ENCODE data around the gene AARSD1.
A peak's percentile ranks its signal among the peaks of the same experiment; 100 is the strongest.
"Not testable (repeated sequence)": the region's sequence is repeated elsewhere in the genome, so short reads cannot be mapped to it uniquely, and the experiment has no call there.

AARSD1 gene

DNA sequence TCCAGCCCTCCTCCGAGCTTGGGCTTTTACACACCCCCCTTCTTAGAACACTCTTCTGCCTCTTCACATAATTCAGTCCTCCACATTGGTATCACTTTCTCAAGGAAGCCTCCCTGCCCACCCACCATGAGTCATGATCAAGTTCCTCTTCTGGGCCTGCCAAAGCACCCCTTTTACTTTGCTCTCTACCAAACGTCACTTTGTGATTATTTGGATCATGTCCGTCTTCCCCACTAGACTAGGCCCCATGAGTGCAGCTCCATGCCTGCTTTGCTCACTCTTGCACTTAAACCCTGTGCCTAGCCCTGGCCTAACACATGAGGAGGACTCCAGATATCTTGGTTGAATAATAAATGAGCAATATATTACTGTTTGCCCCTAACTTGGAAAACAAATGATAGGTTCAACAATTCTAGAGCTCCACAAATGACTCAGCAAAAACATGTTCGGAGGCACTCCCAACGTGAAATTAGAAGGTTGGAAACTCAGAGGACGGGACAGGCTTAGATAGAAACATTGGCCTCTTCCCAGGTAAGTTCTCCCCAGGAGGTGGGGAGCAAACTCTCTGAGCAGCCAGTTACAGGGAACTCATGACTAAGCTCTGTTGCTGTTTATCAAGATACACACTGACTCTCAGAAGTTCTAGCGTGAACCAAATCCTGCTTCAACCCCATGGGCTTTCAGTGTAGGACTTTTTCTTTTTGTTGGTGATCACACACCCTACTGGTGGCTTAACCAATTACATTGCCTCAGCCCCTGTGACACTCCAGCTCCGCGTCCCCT is 35.3 kb downstream of the AARSD1 start:
- H3K4me3 ChIP-seq (ENCODE audit: low read length in 2 of 2), result no peak overlapping the region
- H2BK15ac ChIP-seq (ENCODE audit: low read length), result no peak overlapping the region
- H2BK12ac ChIP-seq (ENCODE audit: low read length), result no peak overlapping the region
- H3K4me1 ChIP-seq (ENCODE audit: control insufficient read depth in 2 of 2, insufficient read depth in 1 of 2, low read depth in 1 of 2, low read length in 2 of 2), result peaks cover 2% of the 10 kb centered on the region in 2 donors
- no peak overlapping the region for H3K4me2 ChIP-seq (ENCODE audit: insufficient read depth, low read length, poor library complexity, severe bottlenecking)
- no peak for DNase-seq (ENCODE audit: low spot score)
- H2AFZ ChIP-seq (ENCODE audit: low read length), result peak overlapping the region; percentile 66
- H3K36me3 ChIP-seq (replicated peaks in 1 of 2; ENCODE audit: control insufficient read depth in 2 of 2, insufficient read depth in 2 of 2, low read length in 2 of 2), result no peaks in the 10 kb centered on the region
- no peak overlapping the region for H3K23ac ChIP-seq (ENCODE audit: low read depth, low read length, poor library complexity)
- WGBS, 2 donors (ENCODE audit: extremely low coverage in 2 of 2, insufficient read length in 2 of 2, insufficient replicate concordance in 1 of 2), result no CpG with 5 or more reads among the region's 9 CpGs
- no peak overlapping the region for H4K91ac ChIP-seq (ENCODE audit: low read depth, low read length, poor library complexity)
- no peak overlapping the region for H3K18ac ChIP-seq (ENCODE audit: low read length)
- H2AK5ac ChIP-seq (ENCODE audit: low read depth, low read length), result no peak overlapping the region
- H3K14ac ChIP-seq (ENCODE audit: low read length), result no peak overlapping the region
- no peaks in the 10 kb centered on the region for H3K9me3 ChIP-seq (replicated peaks in 1 of 2; ENCODE audit: control insufficient read depth in 2 of 2, insufficient read depth in 1 of 2, low read depth in 1 of 2, low read length in 2 of 2)
- no peaks in the 10 kb centered on the region for H3K79me1 ChIP-seq (ENCODE audit: low read depth, low read length)
- no peak overlapping the region for H3K4ac ChIP-seq (ENCODE audit: low read length)
- H3K9ac ChIP-seq (ENCODE audit: low read depth, low read length, poor library complexity), result no peak overlapping the region
- H3K27ac ChIP-seq (replicated peaks; ENCODE audit: low read length), result no peak overlapping the region
- no peak overlapping the region for H4K8ac ChIP-seq (ENCODE audit: low read depth, low read length)
- peaks cover 0 to 26% (median 0%) of the 10 kb centered on the region in 3 experiments for H3K27me3 ChIP-seq (ENCODE audit: control insufficient read depth in 3 of 3, insufficient read depth in 3 of 3, low read depth in 1 of 3, low read length in 3 of 3)
- H2BK120ac ChIP-seq (ENCODE audit: low read depth, low read length), result no peak overlapping the region
- H2BK5ac ChIP-seq (ENCODE audit: low read length), result no peak overlapping the region

DNA sequence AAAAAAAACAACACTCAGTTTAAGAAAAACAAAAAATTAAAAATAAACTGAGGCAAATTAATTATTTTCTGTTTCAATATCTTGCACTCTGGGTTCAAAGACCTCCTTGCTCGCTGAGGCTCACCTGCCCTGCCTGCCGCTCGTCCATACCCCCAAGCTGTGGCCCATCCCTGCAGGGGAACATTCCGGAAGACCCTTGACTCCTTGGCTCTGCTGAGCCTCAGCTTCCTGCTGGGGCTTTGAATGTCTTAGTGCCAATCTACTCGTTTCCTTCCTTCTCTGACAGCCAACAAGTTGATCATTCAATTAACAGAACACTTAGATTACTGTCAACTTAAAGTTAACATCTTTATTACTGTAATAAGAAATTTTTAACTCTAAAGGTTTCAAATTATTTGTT is 39.4 kb downstream of the AARSD1 start:
- Histone ChIP-seq H2AFZ (ENCODE audit: low read length) (no peak overlapping the region), H3K9ac (ENCODE audit: low read depth, low read length, poor library complexity) (no peak overlapping the region), H2BK5ac (ENCODE audit: low read length) (no peak overlapping the region), H3K4me2 (ENCODE audit: insufficient read depth, low read length, poor library complexity, severe bottlenecking) (no peak overlapping the region), H2BK12ac (ENCODE audit: low read length) (no peak overlapping the region), H3K9me3 (replicated peaks in 1 of 2; ENCODE audit: control insufficient read depth in 2 of 2, insufficient read depth in 1 of 2, low read depth in 1 of 2, low read length in 2 of 2) (no peaks in the 10 kb centered on the region), H3K18ac (ENCODE audit: low read length) (no peak overlapping the region), H3K4me1 (ENCODE audit: control insufficient read depth in 2 of 2, insufficient read depth in 1 of 2, low read depth in 1 of 2, low read length in 2 of 2) (peaks cover 2 to 3% of the 10 kb centered on the region in 2 donors), H3K14ac (ENCODE audit: low read length) (no peak overlapping the region), H2BK15ac (ENCODE audit: low read length) (no peak overlapping the region), H2AK5ac (ENCODE audit: low read depth, low read length) (no peak overlapping the region), H4K91ac (ENCODE audit: low read depth, low read length, poor library complexity) (no peak overlapping the region), H3K27ac (replicated peaks; ENCODE audit: low read length) (no peak overlapping the region), H3K23ac (ENCODE audit: low read depth, low read length, poor library complexity) (no peak overlapping the region), H3K4ac (ENCODE audit: low read length) (no peak overlapping the region), H3K79me1 (ENCODE audit: low read depth, low read length) (no peaks in the 10 kb centered on the region), H4K8ac (ENCODE audit: low read depth, low read length) (no peak overlapping the region), H3K27me3 (ENCODE audit: control insufficient read depth in 3 of 3, insufficient read depth in 3 of 3, low read depth in 1 of 3, low read length in 3 of 3) (peaks cover 0 to 53% (median 0%) of the 10 kb centered on the region in 3 experiments), H3K36me3 (replicated peaks in 1 of 2; ENCODE audit: control insufficient read depth in 2 of 2, insufficient read depth in 2 of 2, low read length in 2 of 2) (no peaks in the 10 kb centered on the region), H3K4me3 (ENCODE audit: low read length in 2 of 2) (no peak overlapping the region), H2BK120ac (ENCODE audit: low read depth, low read length) (no peak overlapping the region)
- no CpG with 5 or more reads among the region's 5 CpGs for WGBS, 2 donors (ENCODE audit: extremely low coverage in 2 of 2, insufficient read length in 2 of 2, insufficient replicate concordance in 1 of 2)
- no peak for DNase-seq (ENCODE audit: low spot score)

DNA sequence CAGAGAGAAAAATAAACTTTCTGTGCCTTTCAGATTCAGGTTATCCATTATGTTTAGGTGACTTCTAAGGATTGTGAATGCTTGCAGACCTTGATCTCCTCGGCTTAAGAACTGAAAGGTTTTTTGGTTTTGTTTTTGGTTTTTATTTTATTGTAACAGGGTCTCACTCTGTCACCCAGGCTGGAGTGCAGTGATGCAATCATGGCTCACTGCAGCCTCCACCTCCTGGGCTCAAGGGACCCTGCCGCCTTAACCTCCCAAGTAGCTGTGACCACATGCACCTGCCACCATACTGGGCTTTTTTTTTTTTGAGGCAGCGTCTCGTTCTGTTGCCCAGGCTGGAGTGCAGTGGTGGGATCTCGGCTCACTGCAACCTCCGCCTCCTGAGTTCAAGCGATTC is 40.8 kb downstream of the AARSD1 start:
- not testable (repeated sequence) for H4K91ac ChIP-seq (ENCODE audit: low read depth, low read length, poor library complexity); H3K9me3 ChIP-seq (replicated peaks in 1 of 2; ENCODE audit: control insufficient read depth in 2 of 2, insufficient read depth in 1 of 2, low read depth in 1 of 2, low read length in 2 of 2); H3K4me3 ChIP-seq (ENCODE audit: low read length in 2 of 2); H3K9ac ChIP-seq (ENCODE audit: low read depth, low read length, poor library complexity); H2AFZ ChIP-seq (ENCODE audit: low read length); H3K4me1 ChIP-seq (ENCODE audit: control insufficient read depth in 2 of 2, insufficient read depth in 1 of 2, low read depth in 1 of 2, low read length in 2 of 2); H2BK5ac ChIP-seq (ENCODE audit: low read length); H2BK15ac ChIP-seq (ENCODE audit: low read length); H3K27ac ChIP-seq (replicated peaks; ENCODE audit: low read length); H3K18ac ChIP-seq (ENCODE audit: low read length); H3K23ac ChIP-seq (ENCODE audit: low read depth, low read length, poor library complexity); H3K36me3 ChIP-seq (replicated peaks in 1 of 2; ENCODE audit: control insufficient read depth in 2 of 2, insufficient read depth in 2 of 2, low read length in 2 of 2); H2BK12ac ChIP-seq (ENCODE audit: low read length); H2AK5ac ChIP-seq (ENCODE audit: low read depth, low read length); H3K4ac ChIP-seq (ENCODE audit: low read length); H2BK120ac ChIP-seq (ENCODE audit: low read depth, low read length); H3K79me1 ChIP-seq (ENCODE audit: low read depth, low read length); H4K8ac ChIP-seq (ENCODE audit: low read depth, low read length); H3K4me2 ChIP-seq (ENCODE audit: insufficient read depth, low read length, poor library complexity, severe bottlenecking); DNase-seq (ENCODE audit: low spot score); H3K14ac ChIP-seq (ENCODE audit: low read length)
- WGBS, 2 donors (ENCODE audit: extremely low coverage in 2 of 2, insufficient read length in 2 of 2, insufficient replicate concordance in 1 of 2), result no CpG with 5 or more reads among the region's 7 CpGs
- peaks cover 0 to 61% (median 0%) of the 10 kb centered on the region in 3 experiments for H3K27me3 ChIP-seq (ENCODE audit: control insufficient read depth in 3 of 3, insufficient read depth in 3 of 3, low read depth in 1 of 3, low read length in 3 of 3)

DNA sequence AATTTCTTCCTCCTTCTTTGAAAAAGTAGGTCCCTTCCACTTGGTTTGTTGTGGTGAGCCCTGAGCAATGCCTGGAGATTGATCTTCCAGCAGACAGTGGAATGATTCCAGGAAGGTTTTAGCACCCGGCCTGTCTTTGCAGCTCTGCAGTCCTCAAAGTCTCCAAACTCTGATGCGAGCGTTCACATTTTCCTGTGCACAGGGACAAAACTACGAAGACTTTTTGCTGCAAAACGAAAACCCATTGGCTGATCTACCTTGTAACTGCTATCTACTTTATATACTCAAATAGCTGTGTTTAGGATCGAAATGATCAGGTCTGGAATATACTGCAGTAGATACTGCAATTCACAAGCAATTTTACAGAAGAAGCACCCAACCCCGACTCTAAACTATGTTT is 42.0 kb downstream of the AARSD1 start:
- no peak overlapping the region for H3K4ac ChIP-seq (ENCODE audit: low read length)
- H2AFZ ChIP-seq (ENCODE audit: low read length), result no peak overlapping the region
- no peak overlapping the region for H3K14ac ChIP-seq (ENCODE audit: low read length)
- no peak overlapping the region for H2BK5ac ChIP-seq (ENCODE audit: low read length)
- no peak overlapping the region for H3K27ac ChIP-seq (replicated peaks; ENCODE audit: low read length)
- no peak overlapping the region for H4K8ac ChIP-seq (ENCODE audit: low read depth, low read length)
- H2BK12ac ChIP-seq (ENCODE audit: low read length), result no peak overlapping the region
- H3K27me3 ChIP-seq (ENCODE audit: control insufficient read depth in 3 of 3, insufficient read depth in 3 of 3, low read depth in 1 of 3, low read length in 3 of 3), result peaks cover 0 to 60% (median 0%) of the 10 kb centered on the region in 3 experiments
- DNase-seq (ENCODE audit: low spot score), result no peak
- H3K9me3 ChIP-seq (replicated peaks in 1 of 2; ENCODE audit: control insufficient read depth in 2 of 2, insufficient read depth in 1 of 2, low read depth in 1 of 2, low read length in 2 of 2), result no peaks in the 10 kb centered on the region
- H4K91ac ChIP-seq (ENCODE audit: low read depth, low read length, poor library complexity), result no peak overlapping the region
- no CpG with 5 or more reads among the region's 7 CpGs for WGBS, 2 donors (ENCODE audit: extremely low coverage in 2 of 2, insufficient read length in 2 of 2, insufficient replicate concordance in 1 of 2)
- H3K4me2 ChIP-seq (ENCODE audit: insufficient read depth, low read length, poor library complexity, severe bottlenecking), result no peak overlapping the region
- no peaks in the 10 kb centered on the region for H3K36me3 ChIP-seq (replicated peaks in 1 of 2; ENCODE audit: control insufficient read depth in 2 of 2, insufficient read depth in 2 of 2, low read length in 2 of 2)
- no peak overlapping the region for H2BK120ac ChIP-seq (ENCODE audit: low read depth, low read length)
- no peak overlapping the region for H3K4me3 ChIP-seq (ENCODE audit: low read length in 2 of 2)
- peaks cover 2% of the 10 kb centered on the region in 2 donors for H3K4me1 ChIP-seq (ENCODE audit: control insufficient read depth in 2 of 2, insufficient read depth in 1 of 2, low read depth in 1 of 2, low read length in 2 of 2)
- no peak overlapping the region for H3K9ac ChIP-seq (ENCODE audit: low read depth, low read length, poor library complexity)
- no peak overlapping the region for H3K18ac ChIP-seq (ENCODE audit: low read length)
- no peaks in the 10 kb centered on the region for H3K79me1 ChIP-seq (ENCODE audit: low read depth, low read length)
- no peak overlapping the region for H2AK5ac ChIP-seq (ENCODE audit: low read depth, low read length)
- H2BK15ac ChIP-seq (ENCODE audit: low read length), result no peak overlapping the region
- H3K23ac ChIP-seq (ENCODE audit: low read depth, low read length, poor library complexity), result no peak overlapping the region

All from neuronal stem cell (in vitro differentiated cells).